SK-N-MC (cell line): ENCODE results near the gene HES5.

Experiments
- DNase-seq: peaks from one replicate; pipeline ENCODE4 v3.0.0-alpha.2; 2011; ENCODE audit warnings: low read depth, low spot score
- H3K27ac ChIP-seq: fragments of 200-600 bp; sonication (generic); 2 replicates; pipeline ENCODE4 v1.5.1; 2016; ENCODE audit warnings: mixed run types
- H3K36me3 ChIP-seq: fragments of 200-600 bp; sonication (generic); 2 replicates; pipeline ENCODE4 v1.6.1; 2017; ENCODE audit warnings: antibody characterized with exemption, low read length, mixed read lengths; ENCODE audit not compliant: insufficient read depth
- H3K4me3 ChIP-seq: fragments of 200-600 bp; sonication (generic); 2 replicates; pipeline ENCODE4 v1.5.1; 2016
- H3K9ac ChIP-seq: fragments of 200-600 bp; sonication (generic); 2 replicates; pipeline ENCODE4 v1.8.0; 2017; ENCODE audit warnings: mixed run types, mixed read lengths; ENCODE audit not compliant: insufficient read length
- H3K9me3 ChIP-seq: fragments of 200-600 bp; sonication (generic); 2 replicates; pipeline ENCODE4 v1.6.1; 2017; ENCODE audit warnings: low read depth, mild to moderate bottlenecking, antibody characterized with exemption, low read length, moderate library complexity, mixed read lengths
- EZH2 ChIP-seq: fragments of 200-600 bp; sonication (generic); IDR thresholded peaks from one replicate; pipeline ENCODE4 v1.6.1; 2017; ENCODE audit warnings: antibody characterized with exemption
- FOXP2 ChIP-seq: optimal IDR thresholded peaks from 2 replicates; pipeline ENCODE3; 2011; ENCODE audit warnings: mild to moderate bottlenecking, moderate library complexity; ENCODE audit not compliant: insufficient read depth; ENCODE audit errors: extremely low read length, control extremely low read depth
- POLR2AphosphoS5 ChIP-seq: IDR thresholded peaks from 2 replicates; pipeline ENCODE4 v1.6.1; 2012; ENCODE audit warnings: mild to moderate bottlenecking, low read depth, low read length, borderline replicate concordance

Gene HES5

GRCh38 chr1:2542246-2542915 is 12.3 kb upstream of the HES5 start:
- DNase-seq = no peak
- Histone ChIP-seq H3K27ac (no peak overlapping the region), H3K9me3 (no peaks in the 10 kb centered on the region), H3K36me3 (no peaks in the 10 kb centered on the region), H3K9ac (no peak overlapping the region), H3K4me3 (no peak overlapping the region)
- no peak for TF ChIP-seq FOXP2
- no peak for TF ChIP-seq EZH2
- TF ChIP-seq POLR2AphosphoS5 = no peak

GRCh38 chr1:2541619-2542245 is 11.7 kb upstream of the HES5 start:
- DNase-seq = no peak
- no peak overlapping the region for H3K27ac ChIP-seq
- no peak overlapping the region for H3K4me3 ChIP-seq
- no peaks in the 10 kb centered on the region for H3K36me3 ChIP-seq
- no peak overlapping the region for H3K9ac ChIP-seq
- H3K9me3 ChIP-seq = no peaks in the 10 kb centered on the region
- TF ChIP-seq POLR2AphosphoS5 = no peak
- TF ChIP-seq FOXP2 = no peak
- TF ChIP-seq EZH2 = no peak

GRCh38 chr1:2540816-2541492 is 10.9 kb upstream of the HES5 start:
- TF ChIP-seq FOXP2 = no peak
- no peak for TF ChIP-seq EZH2
- TF ChIP-seq POLR2AphosphoS5 = no peak
- Histone ChIP-seq H3K9ac (no peak overlapping the region), H3K36me3 (no peaks in the 10 kb centered on the region), H3K9me3 (no peaks in the 10 kb centered on the region), H3K4me3 (peak overlapping the region; percentile 36), H3K27ac (no peak overlapping the region)
- no peak for DNase-seq

GRCh38 chr1:2539312-2539907 is 9.3 kb upstream of the HES5 start:
- no peaks in the 10 kb centered on the region for H3K9me3 ChIP-seq
- H3K27ac ChIP-seq = no peak overlapping the region
- H3K36me3 ChIP-seq = no peaks in the 10 kb centered on the region
- TF ChIP-seq FOXP2 (no peak), EZH2 (no peak)
- no peak overlapping the region for H3K9ac ChIP-seq
- H3K4me3 ChIP-seq = no peak overlapping the region
- no peak for DNase-seq

GRCh38 chr1:2538872-2539271 is 8.8 kb upstream of the HES5 start:
- TF ChIP-seq EZH2 (no peak), FOXP2 (no peak), POLR2AphosphoS5 (no peak)
- H3K27ac ChIP-seq = no peak overlapping the region
- DNase-seq = no peak

GRCh38 chr1:2538376-2538775 is 8.3 kb upstream of the HES5 start:
- Histone ChIP-seq H3K36me3 (no peaks in the 10 kb centered on the region), H3K4me3 (no peak overlapping the region), H3K27ac (no peak overlapping the region), H3K9me3 (no peaks in the 10 kb centered on the region), H3K9ac (no peak overlapping the region)
- TF ChIP-seq POLR2AphosphoS5 (no peak), FOXP2 (no peak), EZH2 (no peak)
- DNase-seq = no peak

More at GRCh38 chr1:2538872-2539271, 8.8 kb upstream of the HES5 start:
- Histone ChIP-seq H3K9ac (no peak overlapping the region), H3K4me3 (no peak overlapping the region), H3K9me3 (no peaks in the 10 kb centered on the region), H3K36me3 (no peaks in the 10 kb centered on the region)

GRCh38 chr1:2537784-2538115 is 7.7 kb upstream of the HES5 start:
- no peak overlapping the region for H3K27ac ChIP-seq
- no peak overlapping the region for H3K4me3 ChIP-seq
- H3K36me3 ChIP-seq = no peaks in the 10 kb centered on the region
- TF ChIP-seq FOXP2 (no peak), POLR2AphosphoS5 (no peak), EZH2 (no peak)
- no peak for DNase-seq
- no peaks in the 10 kb centered on the region for H3K9me3 ChIP-seq
- H3K9ac ChIP-seq = no peak overlapping the region

GRCh38 chr1:2535981-2536380 is 5.9 kb upstream of the HES5 start:
- H3K9me3 ChIP-seq = no peaks in the 10 kb centered on the region
- DNase-seq = no peak
- no peak overlapping the region for H3K9ac ChIP-seq
- no peak overlapping the region for H3K27ac ChIP-seq
- TF ChIP-seq FOXP2 (no peak), POLR2AphosphoS5 (no peak), EZH2 (no peak)
- no peak overlapping the region for H3K4me3 ChIP-seq
- H3K36me3 ChIP-seq = no peaks in the 10 kb centered on the region
